ENCODE data around the gene NEMP1. TPM values are rescaled to one million over a fixed set of nuclear protein-coding genes. Genes with fewer than 3 reads are reported as not detected.

NEMP1 gene
- total and polyA plus RNA-seq, 2 of the 13 experiments (the other 11 are each of a cell fraction or from before 2014, with no cell fraction given), result 11.4 to 12.9 TPM

- TF ChIP-seq RXRB (CRISPR knock-in tag; IDR thresholded peaks at IDR 0.05; ENCODE audit: borderline replicate concordance) (peak; percentile 41; the same call in 1 of the 2 replicates), ARID5B (CRISPR knock-in tag; IDR thresholded peaks at IDR 0.05) (0 out of 2 replicates have a peak, but pooled peaks have one; percentile 14), BCL6 (CRISPR knock-in tag; IDR thresholded peaks at IDR 0.05) (0 out of 2 replicates have a peak, but pooled peaks have one; percentile 20), RBFOX2 (IDR thresholded peaks at IDR 0.05; ENCODE audit: low read depth, low read length) (no peak), EED (CRISPR knock-in tag; IDR thresholded peaks at IDR 0.05) (no peak), MEIS2 (CRISPR knock-in tag; IDR thresholded peaks at IDR 0.05) (no peak), POLR2A (IDR thresholded peaks at IDR 0.05; ENCODE audit: insufficient read depth in 1 of 2, low read depth in 2 of 2, low read length in 2 of 2) (no peak), GMEB2 (CRISPR knock-in tag; IDR thresholded peaks at IDR 0.05; ENCODE audit: low read depth) (no peak), ZNF318 (CRISPR knock-in tag; IDR thresholded peaks at IDR 0.05) (no peak), ZSCAN25 (CRISPR knock-in tag; IDR thresholded peaks at IDR 0.05) (no peak), PCBP2 (optimal IDR thresholded peaks at IDR 0.05; ENCODE audit: low read depth, low read length, poor library complexity, severe bottlenecking) (no peak), ATRX (CRISPR knock-in tag; IDR thresholded peaks at IDR 0.05; ENCODE audit: borderline replicate concordance) (no peak), GATA4 (IDR thresholded peaks at IDR 0.05; ENCODE audit: borderline replicate concordance, low read depth) (no peak), GLMP (CRISPR knock-in tag; IDR thresholded peaks at IDR 0.05; ENCODE audit: borderline replicate concordance) (no peak), SNAI1 (CRISPR knock-in tag; IDR thresholded peaks at IDR 0.05; ENCODE audit: borderline replicate concordance) (no peak)
Observed at GRCh38 chr12:57049890-57050289, 28.7 kb downstream of the NEMP1 start, which contains the start of gene MYO1A (continued).

Data from HepG2 (cell line).